Breast epithelium (tissue), 3 donors: ENCODE results near the gene INAVA.

Source experiments
- POLR2A ChIP-seq: fragments of 450-650 bp; IDR thresholded peaks from one replicate; pipeline ENCODE4 v1.6.1; 2016; ENCODE audit warnings: antibody characterized with exemption, mild to moderate bottlenecking, moderate library complexity
- TF ChIP-seq, protein P1 (sequence below), 3 donors: fragments of 450-650 bp; IDR thresholded peaks; one replicate each; pipeline ENCODE4 v1.5.1; 2016 to 2017; ENCODE audit warnings: antibody characterized with exemption in 3 of 3, mild to moderate bottlenecking in 3 of 3, moderate library complexity in 3 of 3

DNA sequence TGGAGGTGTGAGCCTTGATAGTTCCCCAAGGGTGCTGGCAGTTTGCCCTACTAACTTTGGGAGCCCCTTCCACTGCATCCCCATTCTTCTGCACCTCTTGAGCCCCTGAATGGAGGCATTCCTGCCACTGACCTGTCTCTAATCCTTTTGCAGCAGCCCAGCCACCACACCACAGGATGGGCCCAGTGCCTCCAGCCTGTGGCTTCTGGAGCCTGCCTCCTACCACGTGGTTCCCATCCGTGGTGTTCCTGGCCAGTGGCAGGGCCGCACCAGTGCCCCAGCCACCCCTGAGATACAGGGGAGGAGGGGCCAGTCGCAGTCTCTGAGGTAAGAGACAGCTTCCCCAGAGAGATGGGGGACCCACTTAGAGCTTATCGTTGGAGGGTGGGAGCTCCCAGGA, 14.4 kb downstream of the INAVA start:
- TF ChIP-seq, protein P1, sequence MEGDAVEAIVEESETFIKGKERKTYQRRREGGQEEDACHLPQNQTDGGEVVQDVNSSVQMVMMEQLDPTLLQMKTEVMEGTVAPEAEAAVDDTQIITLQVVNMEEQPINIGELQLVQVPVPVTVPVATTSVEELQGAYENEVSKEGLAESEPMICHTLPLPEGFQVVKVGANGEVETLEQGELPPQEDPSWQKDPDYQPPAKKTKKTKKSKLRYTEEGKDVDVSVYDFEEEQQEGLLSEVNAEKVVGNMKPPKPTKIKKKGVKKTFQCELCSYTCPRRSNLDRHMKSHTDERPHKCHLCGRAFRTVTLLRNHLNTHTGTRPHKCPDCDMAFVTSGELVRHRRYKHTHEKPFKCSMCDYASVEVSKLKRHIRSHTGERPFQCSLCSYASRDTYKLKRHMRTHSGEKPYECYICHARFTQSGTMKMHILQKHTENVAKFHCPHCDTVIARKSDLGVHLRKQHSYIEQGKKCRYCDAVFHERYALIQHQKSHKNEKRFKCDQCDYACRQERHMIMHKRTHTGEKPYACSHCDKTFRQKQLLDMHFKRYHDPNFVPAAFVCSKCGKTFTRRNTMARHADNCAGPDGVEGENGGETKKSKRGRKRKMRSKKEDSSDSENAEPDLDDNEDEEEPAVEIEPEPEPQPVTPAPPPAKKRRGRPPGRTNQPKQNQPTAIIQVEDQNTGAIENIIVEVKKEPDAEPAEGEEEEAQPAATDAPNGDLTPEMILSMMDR (IDR thresholded peaks at IDR 0.05): no peak
- no peak for TF ChIP-seq POLR2A
